ENCODE data around the gene WDFY1.

GRCh38 chr2:223947711-223948205, 2.6 kb upstream of the WDFY1 start:
- TF ChIP-seq CTCF (IDR thresholded peaks at IDR 0.05) (no peak), POLR2A (IDR thresholded peaks at IDR 0.05) (no peak)
